Spinal cord (tissue), 10 donors: ENCODE data around the gene ARFIP1. TPM values are rescaled to one million over a fixed set of nuclear protein-coding genes. Genes with fewer than 3 reads are reported as not detected.

Experiments
- DNase-seq, 6 donors: peaks; one replicate each; pipeline versions ENCODE4 v3.0.0 to v3.0.0-alpha.2; 2013 to 2015; ENCODE audit warnings: low spot score in 6 of 6, low read depth in 4 of 6
- H3K27ac ChIP-seq: one replicate; pipeline ENCODE4 v1.5.1; 2013; ENCODE audit warnings: low read depth, low read length, control low read depth
- H3K27me3 ChIP-seq: one replicate; pipeline ENCODE4 v1.6.1; 2013; ENCODE audit warnings: low read length; ENCODE audit not compliant: control insufficient read depth, insufficient read depth
- H3K36me3 ChIP-seq: one replicate; pipeline ENCODE4 v1.6.1; 2013; ENCODE audit warnings: low read length; ENCODE audit not compliant: control insufficient read depth, insufficient read depth
- H3K4me1 ChIP-seq: one replicate; pipeline ENCODE4 v1.6.1; 2013; ENCODE audit warnings: low read length; ENCODE audit not compliant: control insufficient read depth, insufficient read depth
- H3K4me3 ChIP-seq: one replicate; pipeline ENCODE4 v1.5.1; 2013; ENCODE audit warnings: low read depth, low read length, control low read depth
- H3K9me3 ChIP-seq: one replicate; pipeline ENCODE4 v1.6.1; 2013; ENCODE audit warnings: low read length; ENCODE audit not compliant: control insufficient read depth, insufficient read depth
- WGBS: methylation state at CpG from one replicate; pipeline ENCODE4 v1.1.5; 2013; ENCODE audit warnings: missing lambda C conversion rate; ENCODE audit not compliant: insufficient coverage; 5-methylcytosine and 5-hydroxymethylcytosine counted together
- polyA plus RNA-seq, 2 donors: library from polyadenylated mRNA; unstranded; fragments of 120-200 nt; gene quantifications; one replicate each; pipeline ENCODE4 v1.2.1, GENCODE V29; 2013; ENCODE audit not compliant: insufficient read length in 2 of 2
- total RNA-seq, 2 donors: library from RNA; depleted of rRNA in 1 of 2; stranded (reverse); fragments of 120-200 nt in 1 of 2; fragments of >200 nt in 1 of 2; gene quantifications; one replicate each; pipeline versions ENCODE4 v1.2.3 to v1.2.4, GENCODE V29; 2013 to 2014
- donor health status: healthy.

The ARFIP1 gene
- total and polyA plus RNA-seq, 4 donors: 24.6 to 55.8 (median 32.2) TPM

- H3K36me3 ChIP-seq: no peaks in the 10 kb centered on the region
- DNase-seq: peak in 1 of 6 donors; percentile 21
These were observed 5.0 kb downstream of the ARFIP1 start for GRCh38 chr4:152784490-152785350.

GRCh38 chr4:152785639-152786615, 6.2 kb downstream of the ARFIP1 start:
- no peaks in the 10 kb centered on the region for H3K27me3 ChIP-seq
- WGBS: 17% methylated on average over 1 of the region's 3 CpGs
- no peaks in the 10 kb centered on the region for H3K36me3 ChIP-seq
- H3K27ac ChIP-seq: peak overlapping the region; percentile 1
- peaks cover 5% of the 10 kb centered on the region for H3K4me1 ChIP-seq
- no peak overlapping the region for H3K4me3 ChIP-seq
- peak in 1 of 6 donors; percentile 9 for DNase-seq
- H3K9me3 ChIP-seq: no peaks in the 10 kb centered on the region

More at GRCh38 chr4:152784490-152785350, 5.0 kb downstream of the ARFIP1 start:
- WGBS: 100% methylated on average over 2 of the region's 4 CpGs
- Histone ChIP-seq H3K27ac (no peak overlapping the region), H3K4me1 (peaks cover 8% of the 10 kb centered on the region), H3K9me3 (no peaks in the 10 kb centered on the region), H3K4me3 (no peak overlapping the region), H3K27me3 (no peaks in the 10 kb centered on the region)

GRCh38 chr4:152786627-152787026, 6.9 kb downstream of the ARFIP1 start:
- no peaks in the 10 kb centered on the region for H3K4me1 ChIP-seq
- DNase-seq: no peak
- no CpG with 5 or more reads among the region's 1 CpG for WGBS
- H3K9me3 ChIP-seq: no peaks in the 10 kb centered on the region
- no peak overlapping the region for H3K4me3 ChIP-seq
- H3K27ac ChIP-seq: peak overlapping the region; percentile 1
- H3K27me3 ChIP-seq: no peaks in the 10 kb centered on the region
- no peaks in the 10 kb centered on the region for H3K36me3 ChIP-seq

- no peak for DNase-seq
- Histone ChIP-seq H3K27ac (no peak overlapping the region), H3K27me3 (no peaks in the 10 kb centered on the region), H3K4me3 (no peak overlapping the region), H3K36me3 (no peaks in the 10 kb centered on the region), H3K9me3 (no peaks in the 10 kb centered on the region), H3K4me1 (no peaks in the 10 kb centered on the region)
- no CpG with 5 or more reads among the region's 3 CpGs for WGBS
These were observed 16.1 kb downstream of the ARFIP1 start for GRCh38 chr4:152795891-152796290.

- WGBS: no CpG with 5 or more reads among the region's 1 CpG
- Histone ChIP-seq H3K4me1 (no peaks in the 10 kb centered on the region), H3K27me3 (no peaks in the 10 kb centered on the region), H3K36me3 (no peaks in the 10 kb centered on the region), H3K9me3 (peaks cover 4% of the 10 kb centered on the region), H3K4me3 (no peak overlapping the region), H3K27ac (peak overlapping the region; percentile 36)
- DNase-seq: no peak
These were observed 23.8 kb downstream of the ARFIP1 start for GRCh38 chr4:152803541-152803940.

GRCh38 chr4:152805071-152805650, 25.4 kb downstream of the ARFIP1 start:
- 100% methylated on average over 1 of the region's 2 CpGs for WGBS
- Histone ChIP-seq H3K27ac (no peak overlapping the region), H3K9me3 (peaks cover 4% of the 10 kb centered on the region), H3K27me3 (no peaks in the 10 kb centered on the region), H3K36me3 (no peaks in the 10 kb centered on the region), H3K4me1 (no peaks in the 10 kb centered on the region), H3K4me3 (no peak overlapping the region)
- DNase-seq: no peak

GRCh38 chr4:152805818-152806217, 26.1 kb downstream of the ARFIP1 start:
- H3K36me3 ChIP-seq: no peaks in the 10 kb centered on the region
- no peak overlapping the region for H3K4me3 ChIP-seq
- H3K9me3 ChIP-seq: peaks cover 4% of the 10 kb centered on the region
- H3K27ac ChIP-seq: no peak overlapping the region
- H3K4me1 ChIP-seq: no peaks in the 10 kb centered on the region
- H3K27me3 ChIP-seq: no peaks in the 10 kb centered on the region
- 100% methylated on average over 1 of the region's 2 CpGs for WGBS
- DNase-seq: no peak

GRCh38 chr4:152806501-152807125, 26.9 kb downstream of the ARFIP1 start:
- Histone ChIP-seq H3K27me3 (no peaks in the 10 kb centered on the region), H3K27ac (no peak overlapping the region), H3K4me3 (no peak overlapping the region), H3K36me3 (no peaks in the 10 kb centered on the region), H3K9me3 (peaks cover 4% of the 10 kb centered on the region), H3K4me1 (no peaks in the 10 kb centered on the region)
- DNase-seq: no peak
- WGBS: no CpG with 5 or more reads among the region's 3 CpGs

GRCh38 chr4:152807294-152807829, 27.6 kb downstream of the ARFIP1 start:
- Histone ChIP-seq H3K36me3 (no peaks in the 10 kb centered on the region), H3K27me3 (no peaks in the 10 kb centered on the region), H3K27ac (no peak overlapping the region), H3K4me1 (no peaks in the 10 kb centered on the region), H3K9me3 (peaks cover 4% of the 10 kb centered on the region), H3K4me3 (no peak overlapping the region)
- no CpG with 5 or more reads among the region's 3 CpGs for WGBS
- DNase-seq: no peak
